ENCODE results near the gene EGFR. TPM values are rescaled to one million over a fixed set of nuclear protein-coding genes. Genes with fewer than 3 reads are reported as not detected.

EGFR gene
- total and polyA plus RNA-seq, 2 experiments from 2014 or later: 0.51 to 0.57 TPM

- H3K36me3 ChIP-seq: no peaks in the 10 kb centered on the region
- TF ChIP-seq, protein P1, sequence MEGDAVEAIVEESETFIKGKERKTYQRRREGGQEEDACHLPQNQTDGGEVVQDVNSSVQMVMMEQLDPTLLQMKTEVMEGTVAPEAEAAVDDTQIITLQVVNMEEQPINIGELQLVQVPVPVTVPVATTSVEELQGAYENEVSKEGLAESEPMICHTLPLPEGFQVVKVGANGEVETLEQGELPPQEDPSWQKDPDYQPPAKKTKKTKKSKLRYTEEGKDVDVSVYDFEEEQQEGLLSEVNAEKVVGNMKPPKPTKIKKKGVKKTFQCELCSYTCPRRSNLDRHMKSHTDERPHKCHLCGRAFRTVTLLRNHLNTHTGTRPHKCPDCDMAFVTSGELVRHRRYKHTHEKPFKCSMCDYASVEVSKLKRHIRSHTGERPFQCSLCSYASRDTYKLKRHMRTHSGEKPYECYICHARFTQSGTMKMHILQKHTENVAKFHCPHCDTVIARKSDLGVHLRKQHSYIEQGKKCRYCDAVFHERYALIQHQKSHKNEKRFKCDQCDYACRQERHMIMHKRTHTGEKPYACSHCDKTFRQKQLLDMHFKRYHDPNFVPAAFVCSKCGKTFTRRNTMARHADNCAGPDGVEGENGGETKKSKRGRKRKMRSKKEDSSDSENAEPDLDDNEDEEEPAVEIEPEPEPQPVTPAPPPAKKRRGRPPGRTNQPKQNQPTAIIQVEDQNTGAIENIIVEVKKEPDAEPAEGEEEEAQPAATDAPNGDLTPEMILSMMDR (IDR thresholded peaks at IDR 0.05; ENCODE audit: low read depth, low read length): no peak
- DNase-seq (ENCODE audit: low read depth in 1 of 2, low spot score in 1 of 2): no peak
- H3K27ac ChIP-seq: no peak overlapping the region
- H3K4me1 ChIP-seq (ENCODE audit: low read depth): no peaks in the 10 kb centered on the region
- no peaks in the 10 kb centered on the region for H3K9me3 ChIP-seq (ENCODE audit: low read depth)
- H3K4me3 ChIP-seq: no peak overlapping the region
- H3K27me3 ChIP-seq: no peaks in the 10 kb centered on the region
These were observed 106.4 kb downstream of the EGFR start for GRCh38 chr7:55124989-55125875.

- H3K4me3 ChIP-seq: no peak overlapping the region
- peak in 1 of 2 donors; percentile 61 for DNase-seq (ENCODE audit: low read depth in 1 of 2, low spot score in 1 of 2)
- no peak overlapping the region for H3K27ac ChIP-seq
- H3K4me1 ChIP-seq (ENCODE audit: low read depth): no peaks in the 10 kb centered on the region
- H3K9me3 ChIP-seq (ENCODE audit: low read depth): no peaks in the 10 kb centered on the region
- TF ChIP-seq, protein P1 (IDR thresholded peaks at IDR 0.05; ENCODE audit: low read depth, low read length): no peak
- H3K36me3 ChIP-seq: no peaks in the 10 kb centered on the region
- no peaks in the 10 kb centered on the region for H3K27me3 ChIP-seq
These were observed 108.3 kb downstream of the EGFR start for GRCh38 chr7:55127135-55127551.

DNA sequence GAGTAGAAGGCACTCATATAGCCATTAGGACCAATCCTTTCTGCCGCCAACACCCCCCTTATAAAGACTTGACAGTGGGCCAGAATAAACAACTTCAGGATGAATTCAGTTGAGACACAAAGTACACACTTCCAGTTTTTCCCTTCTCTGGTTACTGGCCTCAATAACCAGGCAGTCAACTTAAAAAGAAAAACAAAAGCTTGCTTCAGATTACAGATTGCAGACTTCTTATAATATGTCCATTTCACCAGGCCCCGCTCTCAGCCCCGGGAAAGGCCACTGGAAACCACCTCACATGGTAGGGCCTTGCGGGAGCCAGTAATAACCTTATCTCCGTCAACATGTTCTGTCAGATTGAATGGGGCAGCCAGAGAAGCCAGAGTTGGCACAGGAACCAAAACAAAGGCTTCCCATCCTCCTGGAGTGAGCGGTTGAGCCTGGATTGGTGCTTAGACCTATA lies 108.8 kb downstream of the EGFR start:
- H3K9me3 ChIP-seq (ENCODE audit: low read depth): no peaks in the 10 kb centered on the region
- TF ChIP-seq, protein P1 (IDR thresholded peaks at IDR 0.05; ENCODE audit: low read depth, low read length): no peak
- no peaks in the 10 kb centered on the region for H3K36me3 ChIP-seq
- no peaks in the 10 kb centered on the region for H3K4me1 ChIP-seq (ENCODE audit: low read depth)
- no peaks in the 10 kb centered on the region for H3K27me3 ChIP-seq
- no peak overlapping the region for H3K27ac ChIP-seq
- DNase-seq (ENCODE audit: low read depth in 1 of 2, low spot score in 1 of 2): peak in 1 of 2 donors; percentile 87
- no peak overlapping the region for H3K4me3 ChIP-seq

GRCh38 chr7:55128693-55129394 lies 110.0 kb downstream of the EGFR start:
- DNase-seq (ENCODE audit: low read depth in 1 of 2, low spot score in 1 of 2): peak in 1 of 2 donors; percentile 85
- H3K9me3 ChIP-seq (ENCODE audit: low read depth): no peaks in the 10 kb centered on the region
- no peak overlapping the region for H3K4me3 ChIP-seq
- no peak overlapping the region for H3K27ac ChIP-seq
- no peaks in the 10 kb centered on the region for H3K27me3 ChIP-seq
- no peaks in the 10 kb centered on the region for H3K36me3 ChIP-seq
- TF ChIP-seq, protein P1 (IDR thresholded peaks at IDR 0.05; ENCODE audit: low read depth, low read length): no peak
- H3K4me1 ChIP-seq (ENCODE audit: low read depth): no peaks in the 10 kb centered on the region

GRCh38 chr7:55129541-55130394 lies 111.0 kb downstream of the EGFR start:
- DNase-seq (ENCODE audit: low read depth in 1 of 2, low spot score in 1 of 2): peak in 1 of 2 donors; percentile 68
- no peaks in the 10 kb centered on the region for H3K36me3 ChIP-seq
- no peak overlapping the region for H3K27ac ChIP-seq
- no peaks in the 10 kb centered on the region for H3K4me1 ChIP-seq (ENCODE audit: low read depth)
- no peaks in the 10 kb centered on the region for H3K27me3 ChIP-seq
- no peak overlapping the region for H3K4me3 ChIP-seq
- H3K9me3 ChIP-seq (ENCODE audit: low read depth): no peaks in the 10 kb centered on the region
- TF ChIP-seq, protein P1 (IDR thresholded peaks at IDR 0.05; ENCODE audit: low read depth, low read length): no peak

All from cardiac muscle cell (in vitro differentiated cells and primary cell).